GM19467 (cell line): ENCODE measurements around the gene MYO16.

Experiments
- ATAC-seq: cut with Tn5 transposase; IDR thresholded peaks from one replicate; pipeline ENCODE4 v1.9.1; 2021; ENCODE audit warnings: mild to moderate bottlenecking, moderate library complexity; ENCODE audit not compliant: unreplicated experiment

The MYO16 gene

DNA sequence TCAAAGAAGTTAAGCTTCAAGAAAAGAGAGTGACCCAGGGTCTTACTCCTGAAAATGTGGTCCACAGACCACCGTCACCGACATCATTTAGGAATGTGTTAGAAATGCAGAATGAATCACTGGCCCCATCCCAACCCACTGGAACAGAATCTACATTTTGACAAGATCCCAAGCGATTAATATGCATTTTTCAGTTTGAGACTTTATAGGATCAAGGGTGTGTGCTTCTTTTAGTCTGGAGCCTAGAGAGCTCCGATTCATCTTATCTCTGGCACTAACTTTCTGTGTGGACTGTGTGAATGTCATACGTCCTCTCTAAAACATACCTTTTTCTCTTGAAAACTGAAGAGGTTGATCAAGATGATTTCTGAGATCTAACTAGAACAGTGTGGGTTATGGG lies 484.8 kb downstream of the MYO16 start:
- no peak for ATAC-seq

DNA sequence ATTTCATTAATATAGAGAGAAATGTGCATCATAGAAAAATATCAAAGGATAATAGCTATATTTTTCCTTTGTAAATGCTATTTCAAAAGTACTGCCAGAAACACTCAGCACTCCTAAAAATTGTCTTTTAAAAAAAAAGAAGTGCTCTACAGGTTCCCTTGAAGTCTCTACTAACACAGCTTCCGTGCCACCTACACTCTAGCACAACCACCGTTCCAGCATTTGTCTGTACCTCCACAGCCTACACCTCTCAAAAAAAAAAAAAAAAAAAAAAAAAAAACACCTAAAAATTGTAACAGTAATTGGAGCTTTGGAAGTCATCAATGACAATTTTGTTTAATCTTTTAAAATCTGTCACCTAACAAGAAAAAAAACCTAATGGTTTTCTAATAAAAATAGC lies 485.6 kb downstream of the MYO16 start:
- ATAC-seq = no peak

GRCh38 chr13:109118521-109118920 lies 489.1 kb downstream of the MYO16 start:
- no peak for ATAC-seq

DNA sequence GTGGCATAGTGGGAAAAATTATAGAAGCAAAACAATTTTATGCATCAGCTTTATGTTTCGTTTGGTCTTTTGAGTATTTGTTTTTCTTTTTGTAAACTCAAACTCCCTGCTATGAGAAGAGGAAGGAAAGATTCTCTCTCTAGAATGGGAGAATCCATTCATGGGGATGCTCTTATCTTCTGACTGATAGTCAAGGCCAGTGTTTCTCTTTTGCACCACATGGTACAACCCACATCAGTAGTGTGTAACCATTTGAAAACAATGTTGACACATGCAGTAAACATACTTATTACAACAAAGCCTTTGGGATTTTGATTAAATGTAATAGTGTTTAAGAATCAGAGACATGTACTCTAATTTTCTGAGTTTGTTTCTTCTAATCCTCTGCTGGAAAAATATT lies 490.5 kb downstream of the MYO16 start:
- ATAC-seq = no peak

DNA sequence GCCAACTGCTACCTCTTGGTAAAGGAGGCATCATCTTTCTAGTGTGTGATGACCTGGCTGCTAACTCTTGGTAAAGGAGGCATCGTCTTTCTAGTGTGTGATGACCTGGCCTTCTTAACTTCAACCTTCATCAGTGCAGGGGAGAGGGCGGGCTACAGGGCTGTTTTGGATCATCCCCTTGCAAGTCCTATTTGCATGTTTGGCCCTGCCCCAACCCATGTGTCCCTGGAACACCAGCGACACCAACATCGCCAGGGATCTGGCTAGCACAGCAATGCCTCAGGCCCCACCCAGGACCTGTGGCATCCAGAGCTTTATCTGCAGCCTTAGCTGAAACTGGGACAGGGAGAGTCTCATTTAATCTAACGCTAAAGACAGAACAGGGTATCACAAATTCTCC lies 492.4 kb downstream of the MYO16 start:
- no peak for ATAC-seq

GRCh38 chr13:109123971-109124370 lies 494.6 kb downstream of the MYO16 start:
- ATAC-seq = no peak

- no peak for ATAC-seq
Observed at GRCh38 chr13:109126178-109126577, 496.8 kb downstream of the MYO16 start.

- no peak for ATAC-seq
Observed at GRCh38 chr13:109126891-109127641, 497.7 kb downstream of the MYO16 start.

DNA sequence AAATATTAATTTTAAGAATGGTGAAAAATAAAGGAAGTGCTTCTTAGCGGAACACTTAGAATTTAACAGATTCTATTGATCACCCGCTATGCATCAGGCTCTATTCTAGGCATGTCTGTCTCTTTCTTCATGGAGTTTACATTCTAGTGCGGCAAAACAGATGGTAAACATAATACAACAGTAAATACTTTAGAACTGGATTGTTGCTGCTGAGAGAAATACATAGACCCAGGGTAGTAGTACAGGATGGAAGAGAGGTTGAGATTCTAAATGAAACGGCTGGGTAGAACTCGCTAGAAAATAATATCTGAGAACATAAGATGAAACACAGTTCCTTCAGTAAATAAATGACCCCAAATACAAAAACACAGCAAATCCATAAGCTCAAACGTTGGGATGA lies 498.7 kb downstream of the MYO16 start:
- no peak for ATAC-seq

DNA sequence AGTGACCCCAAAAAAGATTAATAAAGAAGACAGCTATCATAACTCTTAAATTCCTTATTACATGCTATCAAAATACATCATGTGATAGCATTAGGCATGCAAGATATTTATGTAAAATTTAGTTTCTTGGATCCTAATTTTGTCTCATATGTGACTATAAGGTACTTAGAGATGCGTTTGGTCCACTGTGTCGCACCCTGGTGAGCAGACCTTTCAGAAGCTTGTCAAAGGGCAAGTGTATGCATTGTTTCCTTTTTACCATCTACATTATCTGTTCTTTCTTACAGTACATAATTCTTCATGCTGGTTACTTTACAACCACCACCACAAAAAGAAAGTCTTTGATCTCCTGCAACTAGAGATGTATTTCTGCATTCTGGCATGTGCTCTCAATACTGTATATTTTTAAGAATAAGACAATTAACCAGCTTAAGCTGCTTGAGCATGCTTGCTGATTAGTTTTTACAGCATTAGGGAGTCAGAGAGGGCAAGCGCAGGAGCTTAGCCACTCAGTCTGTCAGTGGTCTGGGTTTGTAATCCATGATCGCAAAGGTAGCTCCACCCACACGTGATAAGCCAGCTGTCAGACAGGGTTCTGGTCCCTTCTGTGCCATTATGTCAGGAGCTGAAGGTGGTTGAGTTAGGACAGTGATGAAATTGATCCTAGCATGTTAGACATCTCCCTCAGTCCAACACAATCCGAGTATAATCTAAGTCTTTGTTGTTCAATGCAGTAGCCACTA lies 500.9 kb downstream of the MYO16 start:
- no peak for ATAC-seq

DNA sequence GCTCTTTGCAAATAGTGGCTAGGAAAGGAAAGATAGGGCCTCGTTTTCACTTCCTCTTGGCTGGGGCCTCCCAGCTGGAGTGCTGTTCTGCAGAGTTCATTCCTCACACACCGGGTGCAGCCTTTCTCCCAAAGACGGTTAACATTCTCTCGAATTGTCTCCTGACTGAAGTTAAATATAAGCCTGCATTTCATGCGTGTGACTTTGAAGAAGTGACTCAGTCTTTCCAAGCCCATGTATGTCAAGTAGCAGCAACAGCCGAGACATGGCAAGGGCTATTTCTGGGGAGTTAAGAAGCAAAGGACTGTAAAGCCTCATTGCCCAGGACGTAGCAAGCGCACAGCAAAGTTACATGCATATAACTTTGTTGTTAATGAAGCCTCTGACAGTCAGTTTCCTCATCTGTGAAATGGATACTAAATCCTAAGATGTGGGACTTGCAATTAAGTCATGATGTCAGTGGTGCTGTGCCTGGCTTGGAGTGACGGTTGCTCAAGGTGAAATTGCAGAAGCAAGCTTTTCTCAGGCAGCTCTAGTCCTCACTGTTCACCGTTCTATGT lies 502.4 kb downstream of the MYO16 start:
- ATAC-seq = peak; percentile 90

DNA sequence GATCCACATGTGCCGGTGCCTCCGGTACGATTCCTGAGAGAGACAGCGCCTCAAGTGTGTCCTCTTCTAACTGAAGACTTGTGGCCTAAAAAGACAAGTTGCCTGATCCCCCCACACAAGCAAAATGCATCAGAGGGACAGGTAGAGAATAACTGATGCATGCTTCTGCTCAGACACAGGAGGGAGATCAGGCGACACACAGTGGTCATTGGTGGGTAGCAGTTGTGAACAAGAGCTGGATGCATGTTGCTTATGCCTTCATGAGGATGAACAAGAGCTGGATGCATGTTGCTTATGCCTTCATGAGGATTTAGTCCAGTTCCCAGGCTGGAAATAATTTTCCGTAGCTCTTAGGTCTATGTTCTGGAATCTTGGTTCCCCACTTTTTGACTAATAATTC lies 505.6 kb downstream of the MYO16 start:
- ATAC-seq = no peak

- ATAC-seq = no peak
Observed at GRCh38 chr13:109136873-109137272, 507.5 kb downstream of the MYO16 start.

- ATAC-seq = no peak
Observed at GRCh38 chr13:109139346-109139745, 509.9 kb downstream of the MYO16 start.

- ATAC-seq = no peak
Observed at GRCh38 chr13:109140054-109140453, 510.6 kb downstream of the MYO16 start.

- ATAC-seq = no peak
Observed at GRCh38 chr13:109140479-109141349, 511.3 kb downstream of the MYO16 start.

- ATAC-seq = no peak
Observed at GRCh38 chr13:109141706-109142105, 512.3 kb downstream of the MYO16 start.

- ATAC-seq = no peak
Observed at GRCh38 chr13:109144693-109145437, 515.5 kb downstream of the MYO16 start.

- peak; percentile 88 for ATAC-seq
Observed at GRCh38 chr13:109145631-109146030, 516.2 kb downstream of the MYO16 start.

DNA sequence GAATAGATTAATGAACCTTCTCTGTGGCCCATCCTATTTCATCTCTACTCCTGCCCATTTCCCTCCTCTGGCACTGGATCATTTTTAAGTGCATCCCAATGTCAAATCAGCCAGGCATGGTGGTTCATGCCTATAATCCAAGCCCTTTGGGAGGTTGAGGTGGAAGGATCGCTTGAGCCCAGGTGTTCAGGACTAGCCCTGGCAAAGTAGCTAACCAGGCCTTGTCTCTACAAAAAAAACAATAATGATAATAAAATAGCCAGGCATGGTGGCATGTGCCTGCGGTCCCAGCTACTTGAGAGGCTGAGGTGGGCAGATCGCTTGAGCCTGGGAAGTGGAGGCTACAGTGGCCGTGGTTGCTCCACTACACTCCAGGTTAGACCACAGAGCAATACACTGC lies 517.0 kb downstream of the MYO16 start:
- ATAC-seq = no peak
